ENCODE measurements around the gene RESP18. TPM values are rescaled to one million over a fixed set of nuclear protein-coding genes. Genes with fewer than 3 reads are reported as not detected.

Gene RESP18
- total RNA-seq, 4 donors from 2014 or later, result not detected

- 94% methylated on average over 12 of the region's 25 CpGs for WGBS
Observed at GRCh38 chr2:219296631-219297391, 35.7 kb downstream of the RESP18 start.

GRCh38 chr2:219296142-219296541, 36.4 kb downstream of the RESP18 start:
- Histone ChIP-seq H3K36me3 (no peaks in the 10 kb centered on the region), H3K9me3 (no peaks in the 10 kb centered on the region), H3K27me3 (peaks cover 10% of the 10 kb centered on the region), H3K27ac (no peak overlapping the region), H3K4me1 (peaks cover 19% of the 10 kb centered on the region), H3K4me3 (no peak overlapping the region)
- 82% methylated on average over 14 of the region's 14 CpGs for WGBS
- no peak for TF ChIP-seq EP300 (IDR thresholded peaks at IDR 0.05)
- no peak for TF ChIP-seq POLR2A (IDR thresholded peaks at IDR 0.05)
- TF ChIP-seq, protein P1, sequence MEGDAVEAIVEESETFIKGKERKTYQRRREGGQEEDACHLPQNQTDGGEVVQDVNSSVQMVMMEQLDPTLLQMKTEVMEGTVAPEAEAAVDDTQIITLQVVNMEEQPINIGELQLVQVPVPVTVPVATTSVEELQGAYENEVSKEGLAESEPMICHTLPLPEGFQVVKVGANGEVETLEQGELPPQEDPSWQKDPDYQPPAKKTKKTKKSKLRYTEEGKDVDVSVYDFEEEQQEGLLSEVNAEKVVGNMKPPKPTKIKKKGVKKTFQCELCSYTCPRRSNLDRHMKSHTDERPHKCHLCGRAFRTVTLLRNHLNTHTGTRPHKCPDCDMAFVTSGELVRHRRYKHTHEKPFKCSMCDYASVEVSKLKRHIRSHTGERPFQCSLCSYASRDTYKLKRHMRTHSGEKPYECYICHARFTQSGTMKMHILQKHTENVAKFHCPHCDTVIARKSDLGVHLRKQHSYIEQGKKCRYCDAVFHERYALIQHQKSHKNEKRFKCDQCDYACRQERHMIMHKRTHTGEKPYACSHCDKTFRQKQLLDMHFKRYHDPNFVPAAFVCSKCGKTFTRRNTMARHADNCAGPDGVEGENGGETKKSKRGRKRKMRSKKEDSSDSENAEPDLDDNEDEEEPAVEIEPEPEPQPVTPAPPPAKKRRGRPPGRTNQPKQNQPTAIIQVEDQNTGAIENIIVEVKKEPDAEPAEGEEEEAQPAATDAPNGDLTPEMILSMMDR (IDR thresholded peaks at IDR 0.05), result no peak
- no peak for DNase-seq (ENCODE audit: low spot score in 2 of 2)

More at GRCh38 chr2:219296631-219297391, 35.7 kb downstream of the RESP18 start:
- TF ChIP-seq POLR2AphosphoS5 (IDR thresholded peaks at IDR 0.05), result no peak
- TF ChIP-seq EP300 (IDR thresholded peaks at IDR 0.05), result no peak
- TF ChIP-seq, protein P1 (IDR thresholded peaks at IDR 0.05), result no peak
- Histone ChIP-seq H3K27me3 (peaks cover 16% of the 10 kb centered on the region), H3K4me3 (no peak overlapping the region), H3K4me1 (peaks cover 19% of the 10 kb centered on the region), H3K27ac (no peak overlapping the region), H3K36me3 (no peaks in the 10 kb centered on the region), H3K9me3 (no peaks in the 10 kb centered on the region)
- DNase-seq (ENCODE audit: low spot score in 2 of 2), result no peak

- H3K27ac ChIP-seq, result no peak overlapping the region
- WGBS, result 15% methylated on average over 38 of the region's 67 CpGs
- peak overlapping the region; percentile 54 for H3K4me3 ChIP-seq
- peak; percentile 87 to 93 for DNase-seq (ENCODE audit: low spot score in 2 of 2)
- H3K36me3 ChIP-seq, result no peaks in the 10 kb centered on the region
- peak in 1 of 3 donors; percentile 25 for TF ChIP-seq POLR2AphosphoS5 (IDR thresholded peaks at IDR 0.05)
- no peak for TF ChIP-seq POLR2A (IDR thresholded peaks at IDR 0.05)
- TF ChIP-seq, protein P1 (IDR thresholded peaks at IDR 0.05), result peak; percentile 95 to 99
- no peak for TF ChIP-seq EP300 (IDR thresholded peaks at IDR 0.05)
- H3K4me1 ChIP-seq, result peaks cover 27% of the 10 kb centered on the region
- no peaks in the 10 kb centered on the region for H3K9me3 ChIP-seq
- H3K27me3 ChIP-seq, result peaks cover 4% of the 10 kb centered on the region
Observed at GRCh38 chr2:219294356-219295351, 37.9 kb downstream of the RESP18 start.

DNA sequence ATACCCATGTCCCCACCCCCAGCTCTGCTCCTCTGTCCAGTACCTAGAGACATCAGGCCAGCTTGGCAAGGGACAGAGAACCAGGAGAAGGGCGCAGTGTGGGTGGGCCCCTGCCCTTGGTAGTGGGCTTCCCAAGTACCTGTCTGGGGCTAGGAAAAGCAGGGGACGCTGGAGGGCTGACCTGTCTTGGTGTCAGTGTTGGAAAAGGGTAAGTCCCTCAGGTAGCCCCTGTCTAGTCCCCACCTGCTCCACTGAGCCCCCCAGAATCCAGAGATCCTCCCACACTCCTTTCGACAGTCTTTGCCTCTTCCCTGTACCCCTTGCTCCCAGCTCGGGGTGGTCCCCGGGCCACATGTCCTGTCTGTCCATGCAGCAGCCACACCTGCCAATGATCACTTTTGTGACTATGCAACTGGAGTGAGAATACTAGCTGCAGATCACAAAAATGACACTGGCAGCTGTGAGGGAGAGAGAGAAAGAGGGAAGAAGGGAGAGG, 38.8 kb downstream of the RESP18 start:
- DNase-seq (ENCODE audit: low spot score in 2 of 2), result peak; percentile 64 to 71
- Histone ChIP-seq H3K27ac (no peak overlapping the region), H3K9me3 (no peaks in the 10 kb centered on the region), H3K4me1 (peaks cover 32% of the 10 kb centered on the region), H3K27me3 (no peaks in the 10 kb centered on the region), H3K36me3 (no peaks in the 10 kb centered on the region), H3K4me3 (no peak overlapping the region)
- TF ChIP-seq EP300 (IDR thresholded peaks at IDR 0.05) (no peak), POLR2AphosphoS5 (IDR thresholded peaks at IDR 0.05) (no peak), POLR2A (IDR thresholded peaks at IDR 0.05) (no peak)
- TF ChIP-seq, protein P1 (IDR thresholded peaks at IDR 0.05), result no peak
- WGBS, result 88% methylated on average over 5 of the region's 5 CpGs

All from suprapubic skin (tissue), 4 donors.